NCI-H82 treated with DMSO at 0.1 percent for 48 hours (cell line): ENCODE measurements around the gene C1orf122.
"Not testable (repeated sequence)": the region's sequence is repeated elsewhere in the genome, so short reads cannot be mapped to it uniquely, and the experiment has no call there.

Experiments used
- DNase-seq: peaks from one replicate; lab custom pipeline; 2025; ENCODE audit not compliant: unreplicated experiment; lab: John Stamatoyannopoulos, UW

Gene C1orf122

GRCh38 chr1:37807555-37808368, at the start of gene C1orf122, which contains the start of gene YRDC:
Gene C1orf122 (plus strand): TSS chr1:37807790. CDS start chr1:37808405, 615 bp downstream.
Gene YRDC (minus strand): TSS chr1:37808208. CDS start chr1:37808180, 28 bp downstream.
- DNase-seq, result peak; percentile 86

GRCh38 chr1:37759451-37759850, 48.1 kb upstream of the C1orf122 start:
- DNase-seq, result no peak

DNA sequence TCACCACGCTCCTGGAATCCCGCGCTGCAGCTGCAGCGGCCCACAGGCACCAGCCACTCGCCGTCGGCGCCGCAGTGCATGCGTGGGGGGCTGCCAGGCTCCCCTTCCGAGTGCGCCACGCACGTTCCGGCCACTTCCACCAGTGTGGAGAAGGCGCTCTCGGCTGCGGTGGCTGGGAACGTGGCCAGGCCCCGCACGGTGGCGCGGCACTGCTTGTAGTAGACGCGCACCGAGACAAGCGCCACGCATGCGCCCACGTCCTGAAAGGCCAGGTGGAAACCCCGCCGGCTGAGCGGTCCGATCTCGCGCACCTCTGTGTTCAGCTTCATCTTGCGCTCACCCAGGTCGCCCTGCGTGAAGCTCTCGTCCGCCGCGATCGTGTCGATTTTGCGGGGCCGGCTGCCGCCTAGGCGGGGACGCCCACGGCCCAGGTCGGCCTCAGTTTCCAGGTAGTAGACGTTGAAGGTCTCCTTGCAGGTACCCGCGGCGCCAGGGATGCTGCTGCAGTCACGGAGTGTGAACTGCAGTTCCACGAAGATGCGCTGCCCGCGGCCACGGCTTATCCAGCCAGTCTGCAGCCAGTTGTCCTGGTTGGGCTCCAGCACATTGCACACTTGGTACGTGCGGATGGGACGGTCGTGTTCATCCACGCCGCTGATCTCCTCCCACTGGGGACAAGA, 46.0 kb upstream of the C1orf122 start:
- no peak for DNase-seq

DNA sequence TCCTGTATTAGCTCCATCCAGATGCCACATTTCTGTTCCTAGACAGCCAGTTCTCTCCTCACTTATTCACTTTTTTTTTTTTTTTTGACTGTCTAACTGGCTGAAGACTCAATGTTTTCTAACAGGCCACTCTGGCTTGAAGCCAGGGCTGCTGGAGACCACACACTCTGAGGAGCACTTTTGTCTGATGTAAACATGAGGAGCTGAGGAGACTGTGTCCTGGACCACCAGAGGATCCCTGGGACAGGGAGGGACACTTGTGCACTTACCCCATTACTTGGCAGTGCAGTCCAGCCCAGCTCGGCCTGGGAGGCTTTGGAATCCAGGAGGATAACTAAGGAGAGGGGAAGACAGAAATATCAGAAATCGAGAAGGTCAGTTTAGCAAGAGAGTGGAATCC, 45.1 kb upstream of the C1orf122 start:
- no peak for DNase-seq

GRCh38 chr1:37763791-37764413, 43.7 kb upstream of the C1orf122 start:
- no peak for DNase-seq

- no peak for DNase-seq
These were observed 43.2 kb upstream of the C1orf122 start for GRCh38 chr1:37764414-37764825.

GRCh38 chr1:37764888-37765441, 42.6 kb upstream of the C1orf122 start, which contains the start of gene EPHA10:
Gene EPHA10 (minus strand): TSS chr1:37765120. CDS start chr1:37765066, 54 bp downstream.
- peak; percentile 78 for DNase-seq

DNA sequence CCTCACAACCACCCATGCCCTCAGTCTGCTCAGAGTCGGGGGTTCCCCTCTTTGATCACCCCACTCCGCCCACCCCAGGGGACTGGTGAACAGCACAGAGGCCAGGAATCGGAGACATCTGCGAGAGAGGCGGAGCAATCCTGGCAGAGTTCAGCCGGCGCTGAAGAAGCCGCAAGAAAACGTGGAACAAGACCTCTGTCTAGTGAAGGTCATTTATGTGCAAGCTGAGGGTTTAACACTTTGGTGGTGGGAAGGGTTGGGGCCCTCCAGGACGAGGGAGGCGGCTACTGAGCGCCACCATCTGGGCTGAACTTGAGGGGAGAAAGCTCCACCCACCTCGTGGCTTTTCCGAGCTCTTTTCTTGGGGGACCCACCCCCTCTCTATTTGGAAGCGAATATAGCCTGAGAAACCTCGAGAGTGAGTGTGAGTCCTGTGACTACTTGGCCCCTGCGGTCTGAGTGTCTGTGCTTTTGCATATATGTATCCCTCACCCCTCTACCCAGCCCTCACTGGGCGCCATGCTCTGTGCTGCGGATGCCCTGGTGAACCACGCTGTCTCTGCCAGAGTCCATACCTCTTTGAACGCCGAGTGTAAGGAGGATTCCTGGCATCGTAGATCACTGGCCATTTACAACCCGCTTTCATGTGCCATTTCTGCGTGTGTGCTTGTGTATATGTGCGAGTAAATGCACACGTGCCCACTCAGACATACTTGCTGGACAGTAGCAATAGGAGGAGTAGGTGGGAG, 41.5 kb upstream of the C1orf122 start:
- DNase-seq, result peak; percentile 45

DNA sequence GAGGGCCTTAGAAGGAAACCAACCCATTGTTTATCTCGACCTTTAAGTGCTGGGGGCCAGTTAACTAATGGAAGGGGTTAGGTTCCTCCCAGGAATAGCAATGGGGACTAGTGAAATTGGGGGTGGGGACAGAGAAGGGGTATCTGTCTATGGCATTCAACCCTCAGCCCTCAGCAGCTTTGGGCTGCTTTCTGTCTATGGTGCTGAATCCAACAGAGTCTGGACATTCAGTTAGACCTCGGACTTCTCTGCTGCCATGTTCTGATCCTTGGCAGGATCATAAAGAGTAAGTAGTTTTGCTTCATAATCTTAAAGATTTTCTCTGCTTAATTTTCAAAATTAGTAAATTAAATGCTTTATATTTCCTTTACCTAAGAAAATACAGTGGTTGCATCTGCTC, 40.1 kb upstream of the C1orf122 start:
- DNase-seq, result no peak

- DNase-seq, result not testable (repeated sequence)
These were observed 36.1 kb upstream of the C1orf122 start for GRCh38 chr1:37771440-37771839.

DNA sequence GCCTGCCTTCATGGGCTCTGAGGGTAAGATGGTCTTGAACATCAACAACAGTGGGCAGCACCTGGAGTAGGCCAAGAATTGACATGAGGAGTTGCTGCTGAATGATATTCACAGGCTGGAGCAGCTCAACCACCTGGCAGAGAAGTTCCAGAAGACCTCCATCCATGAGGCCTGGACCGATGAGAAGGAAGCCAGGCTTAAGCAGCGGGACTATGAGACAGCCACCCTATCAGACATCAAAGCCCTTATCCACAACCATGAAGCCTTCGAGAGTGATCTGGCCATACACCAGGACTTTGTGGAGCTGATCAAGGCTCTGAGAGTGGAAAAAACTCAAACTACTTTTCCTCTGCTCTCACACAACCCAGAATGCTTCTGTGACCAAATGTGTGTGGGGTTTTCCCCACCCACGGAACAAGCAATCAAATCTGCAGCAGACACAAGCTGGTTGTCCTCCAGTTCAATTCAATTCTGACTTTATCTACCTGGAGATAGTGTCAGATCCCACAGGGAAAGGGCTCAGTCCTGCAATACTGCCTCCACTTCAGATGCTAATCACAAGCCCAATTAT, 30.6 kb upstream of the C1orf122 start:
- no peak for DNase-seq

DNA sequence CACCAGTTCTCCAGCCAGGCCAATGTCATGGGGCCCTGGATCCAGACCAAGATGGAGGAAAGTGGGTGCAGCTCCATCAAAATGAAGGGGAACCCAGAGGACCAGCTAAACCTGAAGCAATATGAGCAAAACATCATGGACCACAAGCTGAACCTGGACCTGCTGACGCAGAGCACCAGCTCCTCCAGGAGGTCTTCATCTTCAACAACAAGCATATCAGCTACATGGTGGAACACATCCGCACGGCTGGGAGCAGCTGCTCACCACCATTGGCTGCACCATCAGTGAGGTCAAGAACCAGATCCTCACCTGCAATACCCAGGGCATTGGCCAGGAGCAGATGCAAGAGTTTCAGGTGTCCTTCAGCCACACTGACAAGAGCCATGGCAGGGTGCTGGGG, 28.9 kb upstream of the C1orf122 start:
- DNase-seq, result no peak

DNA sequence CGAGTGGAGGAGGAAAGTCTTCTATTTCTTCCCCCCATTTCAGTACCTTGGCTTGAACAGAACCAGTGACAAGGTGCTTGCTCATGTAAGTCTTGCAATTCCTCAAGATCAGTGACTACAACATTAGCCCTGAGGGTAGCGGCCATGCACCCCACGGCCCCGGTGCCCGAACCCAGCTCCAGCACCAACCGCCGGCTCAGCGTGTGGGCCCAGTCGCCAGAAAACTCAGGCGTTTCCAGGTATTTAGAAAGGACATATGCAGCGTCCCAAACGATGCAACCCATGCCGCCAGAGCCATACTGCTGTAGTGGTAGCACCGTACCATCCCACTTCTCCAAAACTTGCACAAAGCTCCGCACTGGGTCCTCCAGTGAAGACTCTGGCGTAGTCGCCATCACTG, 25.1 kb upstream of the C1orf122 start:
- no peak for DNase-seq

DNA sequence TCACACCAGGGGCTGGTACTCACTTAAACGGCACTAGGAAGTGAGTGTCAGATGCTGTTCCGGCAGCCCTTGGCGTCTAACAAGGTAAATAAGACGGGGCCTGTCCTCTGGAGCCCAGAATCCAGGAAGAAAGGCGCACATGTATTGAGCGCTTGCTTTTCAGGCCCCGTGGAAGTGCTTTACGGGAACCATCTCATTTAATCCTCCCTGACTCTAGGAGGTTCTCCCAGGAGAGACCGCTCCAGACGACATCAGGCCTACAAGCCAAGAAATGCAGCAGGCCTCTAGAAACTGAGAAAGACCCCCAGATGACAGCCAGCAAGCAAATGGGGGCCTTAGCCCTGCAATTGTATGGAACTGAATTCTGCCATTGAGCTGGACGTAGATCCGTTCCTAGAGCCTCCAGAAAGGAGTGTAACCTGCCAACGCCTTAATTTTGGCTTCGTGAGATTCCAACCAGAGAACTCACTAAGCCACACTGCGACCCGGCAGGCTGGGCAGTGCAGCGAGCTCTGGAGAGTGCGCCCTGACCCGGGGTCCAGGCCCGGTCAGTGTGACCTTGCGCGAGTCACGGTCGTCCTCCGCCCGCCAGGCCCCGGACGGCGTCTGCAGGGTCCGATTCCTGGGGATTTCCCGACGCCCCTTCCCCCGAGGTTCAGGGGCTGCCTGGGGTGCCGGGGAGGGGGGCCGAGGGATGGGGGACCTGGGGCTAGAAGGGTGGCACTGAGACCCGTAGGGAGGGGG, 14.5 kb upstream of the C1orf122 start:
- DNase-seq, result no peak

DNA sequence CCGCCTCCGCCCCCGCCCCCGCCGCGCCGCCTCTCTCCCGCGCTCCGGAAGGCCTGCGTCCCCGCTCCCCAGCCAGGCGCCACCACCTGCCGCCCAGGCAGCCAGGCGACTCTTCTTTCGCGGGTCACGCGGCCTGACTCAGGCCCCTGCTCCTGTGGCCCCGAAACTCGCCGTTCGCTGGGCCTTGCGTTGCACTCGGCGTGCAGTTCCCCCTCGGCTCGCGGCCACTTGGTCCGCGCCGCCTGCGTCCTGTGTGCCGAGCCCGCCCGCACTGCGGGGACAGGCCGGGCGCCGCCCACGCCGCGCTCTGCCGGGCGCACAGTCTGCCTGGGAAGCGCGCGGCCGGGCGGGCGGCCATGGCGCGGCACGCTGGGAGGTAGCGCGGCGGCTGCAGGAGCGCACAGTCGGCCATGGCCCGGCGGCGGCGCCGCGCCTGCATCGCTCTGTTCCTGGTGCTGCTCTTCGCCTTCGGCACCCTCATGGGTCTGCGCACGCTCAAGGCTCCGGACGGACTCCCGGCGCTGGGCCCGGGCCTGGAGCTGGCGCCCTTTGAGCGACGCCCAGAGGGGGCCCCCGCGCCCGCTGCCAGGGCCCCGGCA, 13.7 kb upstream of the C1orf122 start, which contains the start of gene MANEAL:
MANEAL (plus strand) TSS at position 75 of the 599 bp plus-strand sequence; CDS start at position 411, 336 bp downstream.
- DNase-seq, result no peak

DNA sequence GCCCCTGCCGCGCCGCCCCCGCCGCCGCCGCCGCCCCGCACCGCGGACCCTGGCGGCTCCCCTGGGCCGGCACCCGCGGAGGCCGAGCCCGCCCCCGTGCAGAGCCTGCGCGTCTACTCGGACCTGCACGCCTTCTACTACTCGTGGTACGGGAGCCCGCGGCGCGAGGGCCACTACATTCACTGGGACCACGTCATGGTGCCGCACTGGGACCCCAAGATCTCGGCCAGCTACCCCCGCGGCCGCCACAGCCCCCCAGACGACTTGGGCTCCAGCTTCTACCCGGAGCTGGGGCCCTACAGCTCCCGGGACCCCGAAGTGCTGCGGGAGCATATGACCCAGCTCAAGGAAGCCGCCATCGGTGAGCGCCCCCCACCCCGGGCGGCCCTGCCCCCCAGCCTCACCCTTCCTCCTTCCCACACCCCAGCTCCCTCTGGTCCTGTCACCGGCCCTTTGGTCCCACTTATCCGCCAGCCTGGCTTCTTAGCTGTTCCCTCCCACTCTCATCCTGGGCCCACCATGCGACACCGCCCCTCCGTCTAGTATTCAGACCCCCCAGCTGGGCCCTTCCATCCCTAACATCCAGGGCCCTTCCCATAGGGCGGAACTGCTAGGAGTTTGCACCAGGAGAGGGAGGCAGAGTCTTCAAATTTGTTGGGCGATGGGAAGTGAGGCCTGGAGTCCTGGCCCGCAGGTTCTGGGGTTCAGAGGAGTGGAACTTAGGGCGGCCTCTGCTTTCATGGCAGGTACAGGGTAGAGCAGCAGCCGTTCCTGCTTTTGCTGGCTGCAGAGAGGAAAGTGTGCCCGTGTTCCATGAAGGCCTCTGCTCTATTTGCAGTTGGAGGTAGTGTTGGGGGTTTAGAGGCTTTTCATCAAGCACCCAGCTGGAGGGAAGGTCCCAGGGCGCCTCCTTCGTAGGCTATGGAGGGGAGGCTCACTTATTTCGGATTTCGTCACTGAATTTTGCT, 12.9 kb upstream of the C1orf122 start:
- DNase-seq, result no peak

DNA sequence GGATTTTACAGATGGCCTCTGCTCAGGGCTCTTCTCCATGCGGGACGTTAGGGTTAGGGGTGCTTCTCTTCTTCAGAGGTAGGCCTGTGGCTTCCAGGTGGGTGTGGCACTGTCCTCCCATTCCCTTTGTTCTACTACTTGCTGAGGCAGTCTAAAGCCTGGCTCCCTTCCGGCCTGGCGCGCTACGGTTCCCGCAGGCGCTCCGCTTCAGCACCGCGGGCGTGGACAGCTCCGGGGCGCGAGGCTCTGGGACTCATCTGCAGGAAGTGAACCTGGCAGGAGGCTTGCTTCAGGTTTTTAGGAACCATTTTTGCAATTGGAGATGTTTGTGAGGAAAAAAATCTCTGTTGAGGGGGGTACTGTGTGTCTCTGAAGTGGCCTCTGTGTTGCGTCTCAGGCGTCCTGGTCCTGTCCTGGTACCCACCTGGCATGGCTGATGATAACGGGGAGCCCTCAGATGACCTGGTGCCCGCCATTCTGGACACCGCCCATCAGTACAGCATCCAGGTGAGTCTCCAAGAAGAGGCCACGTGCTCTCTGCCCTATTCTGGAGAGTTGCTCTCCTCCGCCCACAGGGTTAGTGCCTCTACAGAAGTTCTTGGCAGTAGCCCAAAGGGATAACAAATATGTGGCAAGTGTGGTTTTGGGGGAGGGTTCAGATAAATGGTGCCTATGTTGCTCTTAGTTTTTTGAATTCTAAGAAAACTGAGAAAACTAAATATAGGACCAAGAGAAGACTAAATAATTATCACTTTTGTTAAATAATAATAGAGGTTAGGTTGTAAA, 12.1 kb upstream of the C1orf122 start:
- no peak for DNase-seq
